Activated naive CD4-positive, alpha-beta T cell (primary cell): ENCODE data around the gene THSD4.
"Not testable (repeated sequence)": the region's sequence is repeated elsewhere in the genome, so short reads cannot be mapped to it uniquely, and the experiment has no call there.

Experiments used
- DNase-seq, 4 experiments: peaks; one replicate each; lab custom pipeline; 2025; lab: John Stamatoyannopoulos, UW

THSD4 gene

GRCh38 chr15:71384501-71384900 lies 269.2 kb downstream of the THSD4 start:
- DNase-seq = no peak

GRCh38 chr15:71385026-71385425 lies 269.8 kb downstream of the THSD4 start:
- DNase-seq = no peak

- DNase-seq = no peak
Observed at GRCh38 chr15:71385457-71385856, 270.2 kb downstream of the THSD4 start.

GRCh38 chr15:71386005-71386404 lies 270.7 kb downstream of the THSD4 start:
- DNase-seq = no peak

GRCh38 chr15:71386448-71387236 lies 271.4 kb downstream of the THSD4 start:
- DNase-seq = no peak

GRCh38 chr15:71387810-71388209 lies 272.5 kb downstream of the THSD4 start:
- no peak for DNase-seq

GRCh38 chr15:71390096-71390495 lies 274.8 kb downstream of the THSD4 start:
- no peak for DNase-seq

- no peak for DNase-seq
Observed at GRCh38 chr15:71391421-71392088, 276.3 kb downstream of the THSD4 start.

- DNase-seq = no peak
Observed at GRCh38 chr15:71392861-71393283, 277.6 kb downstream of the THSD4 start.

GRCh38 chr15:71393383-71393782 lies 278.1 kb downstream of the THSD4 start:
- DNase-seq = no peak

- DNase-seq = no peak
Observed at GRCh38 chr15:71396536-71397125, 281.4 kb downstream of the THSD4 start.

- DNase-seq = no peak
Observed at GRCh38 chr15:71397377-71397776, 282.1 kb downstream of the THSD4 start.

GRCh38 chr15:71400294-71400693 lies 285.0 kb downstream of the THSD4 start:
- DNase-seq = no peak

- DNase-seq = not testable (repeated sequence)
Observed at GRCh38 chr15:71401728-71402127, 286.5 kb downstream of the THSD4 start.

- no peak for DNase-seq
Observed at GRCh38 chr15:71409541-71409940, 294.3 kb downstream of the THSD4 start.

GRCh38 chr15:71410347-71410746 lies 295.1 kb downstream of the THSD4 start:
- no peak for DNase-seq

- no peak for DNase-seq
Observed at GRCh38 chr15:71411538-71412482, 296.5 kb downstream of the THSD4 start.

GRCh38 chr15:71413419-71413818 lies 298.1 kb downstream of the THSD4 start:
- DNase-seq = no peak

- DNase-seq = no peak
Observed at GRCh38 chr15:71414853-71415252, 299.6 kb downstream of the THSD4 start.

GRCh38 chr15:71422530-71423259 lies 307.4 kb downstream of the THSD4 start:
- no peak for DNase-seq

- DNase-seq = no peak
Observed at GRCh38 chr15:71424765-71425164, 309.5 kb downstream of the THSD4 start.
